Activated CD4-positive, alpha-beta T cell treated with anti-CD3 and anti-CD28 coated beads for 24 hours (primary cell): Measurements from ENCODE around the gene ZNF282.
"Not testable (repeated sequence)": the region's sequence is repeated elsewhere in the genome, so short reads cannot be mapped to it uniquely, and the experiment has no call there.

Experiments used
- DNase-seq, 2 donors: peaks; one replicate each; pipeline ENCODE4 v3.0.0-alpha.2; 2020; ENCODE audit warnings: low read depth in 2 of 2

The ZNF282 gene

GRCh38 chr7:149255174-149255573 lies 59.8 kb downstream of the ZNF282 start:
- DNase-seq: no peak

- DNase-seq: no peak
These were observed 61.2 kb downstream of the ZNF282 start for GRCh38 chr7:149256568-149256967.

GRCh38 chr7:149257146-149257545 lies 61.8 kb downstream of the ZNF282 start:
- DNase-seq: no peak

GRCh38 chr7:149261316-149261828 lies 66.0 kb downstream of the ZNF282 start:
- DNase-seq: no peak

DNA sequence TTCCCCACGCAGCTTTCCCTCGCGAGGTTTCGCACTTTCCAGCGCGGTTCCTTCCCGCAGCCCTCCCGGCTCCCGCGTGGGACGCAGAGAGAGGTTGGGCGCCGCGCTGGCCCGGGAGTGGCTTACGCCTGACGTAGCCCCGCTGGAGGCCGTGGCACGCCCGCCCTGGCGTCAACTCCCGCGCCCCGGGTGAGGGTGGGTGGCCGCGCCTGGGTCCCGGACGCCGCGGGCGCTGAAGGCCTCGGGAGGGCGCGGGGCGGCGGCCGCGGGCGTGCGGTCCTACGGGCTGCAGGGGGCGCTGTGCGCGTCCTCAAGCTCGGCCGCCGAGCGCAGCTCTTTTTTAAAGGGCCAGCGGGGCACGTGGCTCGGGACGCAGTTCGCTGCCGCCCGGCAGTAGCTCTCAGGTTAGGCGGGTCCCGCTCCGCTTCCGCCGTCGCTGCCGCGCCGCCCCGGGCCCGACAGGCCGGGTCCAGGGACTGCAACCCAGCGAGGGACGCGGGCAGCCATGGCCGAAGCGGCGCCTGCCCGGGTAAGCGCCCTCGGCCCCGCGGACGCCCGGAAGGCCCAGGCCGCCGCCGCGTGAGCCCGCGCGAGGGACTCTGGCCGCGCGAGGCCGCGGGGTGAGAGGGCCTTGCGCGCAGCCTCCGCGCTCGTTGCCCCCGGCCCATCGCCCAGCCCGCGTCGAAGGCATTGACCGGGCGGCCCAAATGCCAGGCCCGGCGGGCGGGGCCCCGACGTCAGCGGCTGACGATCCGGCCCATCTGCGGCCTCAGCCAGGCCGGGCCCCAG lies 66.7 kb downstream of the ZNF282 start, which contains the start of gene ZNF783:
ZNF783 (plus strand) TSS at position 368 of the 789 bp plus-strand sequence; CDS start at position 506, 138 bp downstream.
- peak; percentile 71 to 75 for DNase-seq

- no peak for DNase-seq
These were observed 71.1 kb downstream of the ZNF282 start for GRCh38 chr7:149266451-149266850.

DNA sequence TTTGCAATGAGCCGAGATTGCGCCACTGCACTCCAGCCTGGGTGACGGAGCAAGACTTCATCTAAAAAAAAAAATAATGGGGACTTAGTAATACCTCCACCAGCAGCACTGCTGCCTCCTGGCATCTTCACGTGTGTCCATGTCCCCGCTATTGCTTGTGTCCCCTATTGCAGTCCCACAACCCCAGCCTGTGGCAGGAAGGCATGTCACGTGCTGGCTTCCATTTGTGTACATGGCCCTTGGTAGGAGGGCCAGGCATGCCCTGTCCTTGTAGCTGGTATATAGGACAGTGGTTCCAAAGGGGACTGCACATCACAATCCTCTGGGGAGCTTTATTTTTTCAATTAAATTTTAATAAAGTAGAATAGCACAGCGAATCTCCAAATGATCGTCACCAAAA lies 72.4 kb downstream of the ZNF282 start:
- no peak for DNase-seq

- DNase-seq: not testable (repeated sequence)
These were observed 79.1 kb downstream of the ZNF282 start for GRCh38 chr7:149274424-149274823.
